ENCODE results near the gene SIRPB1. TPM values are rescaled to one million over a fixed set of nuclear protein-coding genes. Genes with fewer than 3 reads are reported as not detected.
"Not testable (repeated sequence)": the region's sequence is repeated elsewhere in the genome, so short reads cannot be mapped to it uniquely, and the experiment has no call there.

SIRPB1 gene
- total RNA-seq, 1 donor from 2014 or later: not detected

- no peaks in the 10 kb centered on the region for H3K4me1 Mint-ChIP-seq (ENCODE audit: unreplicated experiment)
- DNase-seq (ENCODE audit: low spot score): no peak
- no peak overlapping the region for H3K27ac Mint-ChIP-seq (ENCODE audit: unreplicated experiment)
- H3K9me3 Mint-ChIP-seq (ENCODE audit: unreplicated experiment): no peaks in the 10 kb centered on the region
- H3K27me3 Mint-ChIP-seq (ENCODE audit: unreplicated experiment): no peaks in the 10 kb centered on the region
- no peaks in the 10 kb centered on the region for H3K36me3 Mint-ChIP-seq (ENCODE audit: low read depth, unreplicated experiment)
- H3K4me3 Mint-ChIP-seq (ENCODE audit: unreplicated experiment): no peak overlapping the region
- TF ChIP-seq CTCF (IDR thresholded peaks at IDR 0.05; ENCODE audit: unreplicated experiment): no peak
Measured at GRCh38 chr20:1577906-1578305, 41.9 kb downstream of the SIRPB1 start.

DNA sequence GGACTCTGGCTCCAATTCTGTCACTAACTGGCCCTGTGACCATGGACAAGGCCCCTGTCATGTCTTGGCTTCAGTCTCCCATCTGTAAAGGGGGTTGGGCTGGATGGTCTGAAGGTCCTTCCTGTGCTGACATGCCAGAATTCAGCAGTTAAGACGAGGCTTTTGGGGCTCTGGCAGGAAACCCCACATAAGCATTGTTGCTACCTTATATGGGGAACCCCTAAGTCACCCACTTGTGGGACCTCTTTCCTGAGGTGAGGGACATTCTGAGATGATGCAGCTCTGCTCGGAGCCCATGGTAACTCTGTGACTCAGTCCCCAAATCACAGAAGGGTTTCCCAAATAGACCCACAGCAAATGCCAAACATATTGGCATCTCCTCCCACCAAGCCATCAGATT, 42.5 kb downstream of the SIRPB1 start:
- H3K9me3 Mint-ChIP-seq (ENCODE audit: unreplicated experiment); H3K27me3 Mint-ChIP-seq (ENCODE audit: unreplicated experiment); H3K4me3 Mint-ChIP-seq (ENCODE audit: unreplicated experiment); DNase-seq (ENCODE audit: low spot score); H3K27ac Mint-ChIP-seq (ENCODE audit: unreplicated experiment); H3K4me1 Mint-ChIP-seq (ENCODE audit: unreplicated experiment); H3K36me3 Mint-ChIP-seq (ENCODE audit: low read depth, unreplicated experiment): not testable (repeated sequence)

- Mint-ChIP-seq H3K9me3 (ENCODE audit: unreplicated experiment) (no peaks in the 10 kb centered on the region), H3K36me3 (ENCODE audit: low read depth, unreplicated experiment) (no peaks in the 10 kb centered on the region), H3K4me1 (ENCODE audit: unreplicated experiment) (no peaks in the 10 kb centered on the region), H3K27me3 (ENCODE audit: unreplicated experiment) (no peaks in the 10 kb centered on the region), H3K4me3 (ENCODE audit: unreplicated experiment) (no peak overlapping the region), H3K27ac (ENCODE audit: unreplicated experiment) (no peak overlapping the region)
- TF ChIP-seq CTCF (IDR thresholded peaks at IDR 0.05; ENCODE audit: unreplicated experiment): no peak
- no peak for DNase-seq (ENCODE audit: low spot score)
Measured at GRCh38 chr20:1576641-1577040, 43.2 kb downstream of the SIRPB1 start.

DNA sequence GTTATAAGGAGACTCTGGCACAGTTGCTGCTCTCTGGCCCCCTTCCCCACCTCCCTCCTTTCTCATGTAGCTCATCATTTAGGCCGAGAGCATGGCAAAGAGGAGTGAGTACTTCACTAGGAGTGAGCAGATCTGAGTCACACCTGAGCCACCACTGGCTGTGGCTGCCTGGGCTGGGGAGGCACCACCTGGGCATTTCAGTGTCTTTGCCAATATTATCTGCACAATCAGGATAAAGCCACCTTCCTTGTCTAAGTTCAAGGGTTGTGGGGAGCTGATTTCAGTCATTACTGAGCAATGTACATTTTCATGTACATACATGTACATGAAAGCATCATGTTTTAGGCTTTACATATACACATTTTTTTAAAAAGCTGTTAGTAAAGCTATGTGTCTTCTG, 43.8 kb downstream of the SIRPB1 start:
- not testable (repeated sequence) for DNase-seq (ENCODE audit: low spot score); H3K4me1 Mint-ChIP-seq (ENCODE audit: unreplicated experiment); H3K27ac Mint-ChIP-seq (ENCODE audit: unreplicated experiment); H3K4me3 Mint-ChIP-seq (ENCODE audit: unreplicated experiment); H3K27me3 Mint-ChIP-seq (ENCODE audit: unreplicated experiment); H3K9me3 Mint-ChIP-seq (ENCODE audit: unreplicated experiment); H3K36me3 Mint-ChIP-seq (ENCODE audit: low read depth, unreplicated experiment)

GRCh38 chr20:1571583-1571982, 48.2 kb downstream of the SIRPB1 start:
- not testable (repeated sequence) for H3K36me3 Mint-ChIP-seq (ENCODE audit: low read depth, unreplicated experiment); H3K9me3 Mint-ChIP-seq (ENCODE audit: unreplicated experiment); DNase-seq (ENCODE audit: low spot score); H3K27me3 Mint-ChIP-seq (ENCODE audit: unreplicated experiment); H3K4me3 Mint-ChIP-seq (ENCODE audit: unreplicated experiment); H3K4me1 Mint-ChIP-seq (ENCODE audit: unreplicated experiment); H3K27ac Mint-ChIP-seq (ENCODE audit: unreplicated experiment)

Other genes with a start within 250 kb of the SIRPB1 start
- 952 TPM for gene FKBP1A, start 227.0 kb downstream of the SIRPB1 start, total RNA-seq (ENCODE audit: unreplicated experiment)
- gene NSFL1C, start 153.2 kb downstream of the SIRPB1 start, total RNA-seq (ENCODE audit: unreplicated experiment): 104 TPM
- gene SIRPB2, start 128.6 kb downstream of the SIRPB1 start, total RNA-seq (ENCODE audit: unreplicated experiment): 41.5 TPM
- not detected for gene SIRPD, start 62.3 kb downstream of the SIRPB1 start, total RNA-seq (ENCODE audit: unreplicated experiment)
- not detected for gene SIRPG, start 37.8 kb upstream of the SIRPB1 start, total RNA-seq (ENCODE audit: unreplicated experiment)

Measured in endothelial cell (in vitro differentiated cells).